CD1c-positive myeloid dendritic cell (primary cell): ENCODE measurements around the gene SPEM2.
A peak's percentile ranks its signal among the peaks of the same experiment; 100 is the strongest.

Source experiments
- DNase-seq: peaks from one replicate; pipeline ENCODE4 v3.0.0-alpha.2; 2016; ENCODE audit errors: extremely low spot score

Gene SPEM2

DNA sequence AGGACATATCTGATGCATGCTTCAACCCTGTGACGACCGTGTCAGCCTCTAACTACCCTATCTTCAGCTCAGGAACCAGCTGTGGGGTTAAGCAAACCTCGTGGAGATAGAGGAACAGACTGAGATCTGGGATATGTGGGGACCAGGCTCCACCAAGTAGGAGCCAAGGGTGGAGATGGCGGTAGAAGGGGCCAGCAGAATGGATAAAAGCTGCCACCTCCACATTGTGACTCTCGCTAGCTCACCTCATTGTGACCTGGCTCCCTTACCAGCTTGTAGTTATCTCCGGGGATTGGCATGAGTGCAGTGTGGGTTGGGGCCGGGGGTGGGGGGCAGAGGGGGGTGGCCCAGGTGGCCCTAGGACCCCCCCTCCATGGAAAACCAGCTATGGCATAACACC, at the start of gene SPEM2:
SPEM2 (plus strand) TSS at position 301 of the 400 bp plus-strand sequence; CDS start at position 374, 73 bp downstream.
- no peak for DNase-seq

DNA sequence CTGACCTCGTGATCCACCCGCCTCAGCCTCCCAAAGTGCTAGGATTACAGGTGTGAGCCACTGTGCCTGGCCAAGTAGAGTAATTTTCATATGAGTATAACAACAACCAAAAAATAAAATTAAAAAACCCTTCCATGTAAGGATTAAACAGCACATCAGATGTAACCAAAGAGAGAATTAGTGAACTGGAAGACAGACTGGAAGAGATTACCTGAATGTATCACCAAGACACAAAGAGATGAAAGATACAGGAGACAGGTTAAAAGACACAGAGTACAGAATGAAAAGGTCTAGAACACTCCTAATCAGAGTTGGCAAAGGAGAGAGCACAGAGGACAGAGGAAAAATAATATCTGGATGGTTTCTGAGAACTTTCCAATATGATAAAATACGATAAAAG, 46.3 kb upstream of the SPEM2 start:
- DNase-seq: no peak

DNA sequence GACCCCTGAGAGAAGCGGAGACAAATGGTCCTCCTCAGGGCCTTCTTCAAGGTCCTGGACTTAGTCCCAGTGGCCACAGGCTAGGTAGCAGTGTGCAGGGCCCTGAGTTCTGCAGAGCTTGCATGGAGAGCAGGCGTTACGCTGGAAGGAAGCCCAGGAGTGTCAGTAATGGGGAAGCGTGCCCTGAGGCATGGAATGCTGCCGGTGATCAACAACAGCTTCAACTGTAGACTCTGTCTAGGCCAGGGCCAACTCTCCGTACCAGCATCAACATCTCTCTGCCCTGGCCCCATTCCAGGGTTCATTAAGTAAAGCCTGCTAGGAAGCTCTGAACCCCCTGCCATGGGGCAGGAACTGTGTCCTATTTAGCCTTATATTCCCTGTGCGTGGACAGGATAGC, 45.1 kb upstream of the SPEM2 start:
- peak; percentile 19 for DNase-seq

DNA sequence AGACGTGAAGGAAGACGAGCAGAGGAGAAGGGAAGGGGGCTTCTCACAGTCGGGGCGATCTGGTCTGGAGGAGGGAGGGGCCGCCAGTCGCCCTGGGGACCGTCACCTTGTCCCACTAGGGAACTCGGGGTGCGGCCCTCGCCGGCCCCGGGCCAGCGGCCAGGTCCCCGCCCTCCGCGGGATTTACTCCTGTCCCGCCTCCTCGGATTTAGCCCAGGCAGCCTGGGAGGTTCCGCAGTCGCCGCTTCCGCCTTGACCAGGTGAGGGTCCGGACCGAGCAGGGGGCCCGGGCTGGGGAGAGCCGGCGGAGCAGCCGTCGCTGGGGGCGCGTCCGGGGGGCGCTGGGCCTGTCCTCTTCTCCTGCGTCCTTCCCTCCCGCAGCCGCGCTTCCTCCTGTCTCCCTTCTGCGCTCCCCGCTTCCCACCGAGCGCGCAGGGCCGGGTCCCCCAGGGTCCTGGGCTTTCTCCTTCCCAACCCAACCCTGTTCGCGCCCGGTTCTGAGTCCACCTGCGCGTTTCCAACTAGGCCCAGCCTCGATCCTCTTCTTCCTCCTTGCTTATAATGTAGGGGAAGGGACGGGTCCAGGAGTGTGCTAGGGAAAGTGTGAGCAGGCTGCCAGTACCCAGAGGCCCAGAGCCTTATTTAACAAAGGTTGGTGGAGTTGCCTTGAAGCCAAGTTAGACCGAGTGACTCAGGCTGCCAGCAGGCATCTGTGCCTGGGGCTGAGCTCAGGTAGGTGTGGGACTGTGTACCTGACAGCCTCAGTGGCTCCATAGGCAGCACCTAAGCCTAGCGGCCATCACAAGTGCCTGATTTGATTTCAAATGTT, 44.3 kb upstream of the SPEM2 start, which contains the start of gene TNK1:
TNK1 (plus strand) TSS at position 235 of the 829 bp plus-strand sequence. CDS start 1,838 bp downstream, outside the sequence.
- DNase-seq: peak; percentile 1

DNA sequence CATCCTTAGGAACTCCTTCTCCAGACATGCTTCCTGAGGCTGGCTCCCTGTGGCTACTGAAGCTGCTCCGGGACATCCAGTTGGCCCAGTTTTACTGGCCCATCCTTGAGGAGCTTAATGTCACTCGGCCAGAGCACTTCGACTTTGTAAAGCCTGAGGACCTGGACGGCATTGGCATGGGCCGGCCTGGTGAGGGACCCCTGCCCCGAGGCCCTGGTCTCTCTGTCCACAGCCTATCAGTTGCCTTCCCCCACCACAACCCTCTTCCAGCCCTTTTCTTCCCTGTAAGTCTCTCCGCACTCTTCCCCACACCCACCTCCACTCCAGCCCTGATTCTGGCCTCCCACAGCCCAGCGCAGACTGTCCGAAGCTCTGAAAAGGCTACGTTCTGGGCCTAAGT, 42.5 kb upstream of the SPEM2 start:
- no peak for DNase-seq

DNA sequence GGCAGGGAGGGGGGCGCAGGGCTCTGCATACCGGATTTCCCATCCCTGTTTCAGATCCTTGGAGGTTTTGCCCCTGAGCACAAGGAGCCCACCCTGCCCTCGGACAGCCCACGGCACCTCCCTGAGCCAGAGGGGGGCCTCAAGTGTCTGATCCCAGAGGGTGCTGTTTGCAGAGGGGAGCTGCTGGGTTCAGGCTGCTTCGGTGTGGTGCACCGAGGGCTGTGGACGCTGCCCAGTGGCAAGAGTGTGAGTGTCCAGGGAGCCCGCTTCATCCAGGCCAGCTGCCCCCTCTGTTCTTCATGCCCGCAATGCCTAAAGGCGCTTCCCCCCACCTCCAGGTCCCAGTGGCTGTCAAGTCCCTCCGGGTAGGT, 42.1 kb upstream of the SPEM2 start:
- no peak for DNase-seq

DNA sequence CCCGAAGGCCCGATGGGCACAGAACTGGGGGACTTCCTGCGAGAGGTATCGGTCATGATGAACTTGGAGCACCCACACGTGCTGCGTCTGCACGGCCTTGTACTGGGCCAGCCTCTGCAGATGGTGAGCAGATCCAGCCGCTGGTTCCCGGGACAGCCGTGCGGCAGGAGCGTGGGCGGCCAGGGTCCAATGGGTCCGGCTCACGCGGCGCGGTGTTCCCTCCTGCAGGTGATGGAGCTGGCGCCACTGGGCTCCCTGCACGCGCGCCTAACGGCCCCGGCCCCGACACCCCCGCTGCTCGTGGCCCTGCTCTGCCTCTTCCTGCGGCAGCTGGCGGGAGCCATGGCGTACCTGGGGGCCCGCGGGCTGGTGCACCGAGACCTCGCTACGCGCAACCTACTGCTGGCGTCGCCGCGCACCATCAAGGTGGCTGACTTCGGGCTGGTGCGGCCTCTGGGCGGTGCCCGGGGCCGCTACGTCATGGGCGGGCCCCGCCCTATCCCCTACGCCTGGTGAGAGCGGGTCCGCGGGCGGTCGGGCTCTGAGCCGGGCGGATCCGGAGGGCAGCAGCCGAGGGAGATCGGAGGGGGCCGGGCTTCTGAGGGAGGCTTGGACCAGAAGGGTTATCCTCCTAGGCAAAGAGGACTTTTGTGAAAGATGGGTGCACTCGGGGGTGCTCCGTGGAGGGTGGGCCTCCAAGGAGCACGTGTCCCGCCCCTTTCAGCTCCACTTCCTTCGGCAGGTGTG, 41.5 kb upstream of the SPEM2 start:
- DNase-seq: peak; percentile 64

DNA sequence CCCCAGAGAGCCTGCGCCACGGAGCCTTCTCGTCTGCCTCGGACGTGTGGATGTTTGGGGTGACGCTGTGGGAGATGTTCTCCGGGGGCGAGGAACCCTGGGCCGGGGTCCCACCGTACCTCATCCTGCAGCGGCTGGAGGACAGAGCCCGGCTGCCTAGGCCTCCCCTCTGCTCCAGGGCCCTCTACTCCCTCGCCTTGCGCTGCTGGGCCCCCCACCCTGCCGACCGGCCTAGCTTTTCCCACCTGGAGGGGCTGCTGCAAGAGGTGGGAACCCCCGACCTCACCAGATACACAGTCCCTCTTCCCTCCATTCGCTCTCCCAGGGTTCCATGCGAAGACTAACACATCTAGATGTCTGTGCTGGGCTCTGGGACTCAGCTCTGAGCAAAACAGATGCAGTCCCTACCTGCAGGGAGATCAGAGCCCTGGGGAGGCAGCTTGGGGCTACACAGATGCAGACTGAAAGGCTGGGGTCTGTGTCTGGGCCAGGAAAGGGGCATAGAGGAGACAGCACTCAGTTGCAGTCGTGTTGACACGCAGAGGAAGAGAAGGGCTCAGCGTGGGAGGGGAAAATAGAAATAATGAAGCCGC, 40.8 kb upstream of the SPEM2 start:
- DNase-seq: no peak

DNA sequence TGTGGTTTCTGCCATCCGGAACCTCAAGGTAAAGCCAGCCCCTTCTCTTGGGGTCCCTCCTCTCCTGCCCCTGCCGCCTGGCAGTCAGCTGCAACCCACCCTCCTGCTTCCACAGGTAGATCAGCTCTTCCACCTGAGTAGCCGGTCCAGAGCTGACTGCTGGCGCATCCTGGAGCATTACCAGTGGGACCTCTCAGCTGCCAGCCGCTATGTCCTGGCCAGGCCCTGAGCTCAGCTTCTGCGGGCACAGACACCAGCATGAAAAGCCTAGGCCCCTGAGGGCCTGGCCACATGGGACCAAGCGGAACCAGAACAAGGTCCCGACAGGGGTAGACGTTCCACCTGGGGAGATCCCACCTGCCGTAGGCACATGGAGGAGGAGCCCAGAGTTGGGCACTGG, 36.6 kb upstream of the SPEM2 start:
- no peak for DNase-seq

DNA sequence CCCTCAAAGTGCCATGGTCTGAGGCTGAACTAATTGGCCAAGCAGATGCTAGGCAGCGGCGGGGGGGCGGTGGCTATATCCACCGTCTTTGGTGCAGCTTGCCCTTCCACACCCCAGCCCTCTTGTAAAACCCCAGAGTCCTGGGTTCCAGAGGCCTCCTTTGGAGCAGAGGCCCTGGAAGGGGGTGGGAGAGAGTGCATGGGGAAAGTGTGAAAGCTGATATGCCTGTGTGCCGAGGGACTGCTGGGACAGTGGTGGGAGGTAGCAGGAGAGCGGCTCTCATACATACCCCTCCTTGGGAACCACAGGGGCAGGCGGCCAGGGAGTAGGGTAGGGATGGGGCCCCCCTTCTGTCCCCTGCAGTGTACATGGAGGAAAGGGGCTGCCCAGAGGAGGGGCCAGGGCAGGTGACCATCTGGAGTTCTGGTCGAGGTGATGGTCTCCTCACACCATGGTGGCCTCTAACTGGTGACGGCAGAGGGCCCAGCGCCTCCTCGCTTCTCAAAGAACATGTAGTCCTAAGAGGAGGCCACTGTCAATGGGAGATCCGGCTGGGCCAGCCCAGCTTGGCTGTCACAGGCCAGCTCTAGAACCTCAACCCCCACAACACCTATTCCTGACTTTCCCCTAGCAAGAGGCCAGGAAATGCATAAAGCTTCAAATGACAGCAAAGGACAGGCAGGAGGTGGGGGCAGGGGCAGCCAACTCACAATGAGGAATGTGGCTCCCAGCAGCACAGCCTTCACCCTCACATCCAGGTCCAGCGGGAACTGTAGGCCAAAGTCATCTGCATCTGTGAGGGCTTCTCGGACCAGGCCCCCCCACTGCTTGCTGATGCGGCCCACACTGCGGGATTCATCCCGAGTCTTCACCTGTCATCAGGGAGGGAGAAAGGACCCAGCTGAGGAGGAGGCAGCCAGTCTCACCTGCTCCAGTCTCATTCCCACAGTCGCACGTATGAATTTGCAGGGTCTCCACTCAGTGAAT, 35.2 kb upstream of the SPEM2 start:
- no peak for DNase-seq

DNA sequence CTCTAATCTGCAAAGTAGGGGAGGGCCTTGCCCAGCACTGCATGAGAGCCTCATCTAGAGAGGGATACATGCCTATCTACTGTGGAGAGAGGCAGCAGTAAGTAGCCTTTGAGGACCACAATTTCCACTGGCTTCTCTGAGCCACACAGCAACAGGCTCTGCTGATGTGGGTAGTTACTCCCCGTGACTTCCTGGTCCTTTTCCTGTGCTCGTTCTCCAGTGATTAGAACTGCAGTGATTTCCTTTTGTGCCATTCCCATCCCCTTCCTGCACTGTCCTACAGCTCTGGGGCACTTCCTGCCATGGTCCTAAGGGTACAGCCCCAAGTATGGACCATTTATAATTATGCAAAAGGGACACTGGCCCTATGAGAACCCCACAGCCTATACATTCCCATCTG, 34.1 kb upstream of the SPEM2 start:
- no peak for DNase-seq

DNA sequence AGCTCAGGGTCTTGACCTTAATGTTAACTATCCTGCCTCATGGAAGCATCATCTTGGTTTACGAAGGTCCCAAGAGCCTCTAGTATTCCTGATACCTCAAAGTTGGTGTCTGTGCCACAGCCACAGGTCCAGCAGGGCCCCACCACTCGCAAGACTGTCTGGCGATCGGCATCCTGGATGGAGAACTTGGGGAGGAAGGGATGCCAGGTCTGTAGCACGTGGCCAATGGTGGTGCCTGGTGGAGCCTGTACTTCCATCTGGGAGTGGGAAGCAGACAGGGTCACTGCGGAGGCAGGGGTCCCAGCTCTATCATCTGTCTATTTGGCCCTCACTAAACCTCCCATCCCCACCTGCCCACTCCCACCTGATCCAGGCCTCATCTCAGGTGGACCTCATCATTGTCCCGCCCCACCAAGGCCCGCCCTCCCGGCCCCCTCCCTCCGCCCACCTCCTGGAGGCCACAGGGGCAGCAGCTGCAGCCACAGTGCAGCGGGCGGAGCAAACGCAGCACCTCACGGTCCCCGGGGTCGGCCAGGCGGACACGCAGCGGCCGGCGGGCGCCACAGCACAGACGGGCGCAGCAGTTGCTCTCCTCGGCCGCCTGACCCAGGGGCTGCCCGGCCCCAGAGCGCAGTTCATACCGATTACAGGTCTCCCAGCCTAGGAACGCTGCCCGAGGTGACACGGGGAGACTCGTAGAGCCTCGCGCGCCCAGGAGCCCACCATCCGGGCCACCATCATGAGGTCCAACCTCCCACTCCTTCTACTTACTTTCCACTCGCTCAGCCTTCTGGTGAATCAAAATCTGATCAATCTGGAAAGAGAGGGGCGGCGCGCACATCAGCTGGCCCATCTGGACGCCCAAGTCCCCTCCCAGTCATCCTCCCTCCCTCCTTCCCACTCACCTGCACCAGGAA, 32.5 kb upstream of the SPEM2 start:
- no peak for DNase-seq

DNA sequence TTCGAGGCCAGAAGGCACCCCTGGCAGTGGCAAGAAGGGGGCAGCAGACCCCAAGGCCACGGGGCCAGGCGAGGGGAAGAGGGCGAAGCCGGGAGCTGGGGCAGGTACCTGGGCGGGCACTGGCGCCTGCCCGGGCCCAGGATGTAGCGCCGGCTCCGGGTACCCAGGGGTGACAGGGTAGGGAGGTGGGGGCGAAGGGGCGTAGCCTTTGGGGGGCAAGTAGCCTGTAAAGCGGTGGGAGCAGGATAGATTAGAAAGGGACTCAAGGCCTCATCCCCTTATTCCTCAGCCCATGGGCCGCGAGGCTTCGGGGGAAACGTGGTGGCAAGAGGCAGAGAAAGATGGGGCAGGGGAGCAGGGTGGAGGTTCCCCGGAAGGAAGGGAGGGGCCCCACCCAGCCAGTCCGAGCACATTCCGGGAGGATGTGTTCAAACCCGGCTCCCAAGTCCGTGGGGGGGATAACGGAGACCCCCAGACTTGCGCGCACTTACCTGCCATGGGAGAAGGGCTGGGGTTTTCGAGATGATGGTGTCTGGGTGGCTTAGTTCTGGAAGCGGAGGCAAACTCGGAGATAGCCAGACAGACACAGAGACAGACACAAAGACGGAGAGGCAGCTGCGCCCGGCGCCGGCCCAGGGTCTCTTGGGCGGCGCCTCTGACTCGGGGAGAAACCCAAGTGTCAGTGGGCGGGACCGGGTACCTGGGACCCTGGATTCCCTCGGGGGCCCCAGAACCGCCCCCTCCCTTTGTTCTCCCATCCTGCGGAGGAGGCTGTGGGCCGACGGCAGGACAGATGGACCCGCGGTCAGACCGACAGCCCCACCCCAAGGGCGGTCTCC, 31.6 kb upstream of the SPEM2 start:
- peak; percentile 36 for DNase-seq

DNA sequence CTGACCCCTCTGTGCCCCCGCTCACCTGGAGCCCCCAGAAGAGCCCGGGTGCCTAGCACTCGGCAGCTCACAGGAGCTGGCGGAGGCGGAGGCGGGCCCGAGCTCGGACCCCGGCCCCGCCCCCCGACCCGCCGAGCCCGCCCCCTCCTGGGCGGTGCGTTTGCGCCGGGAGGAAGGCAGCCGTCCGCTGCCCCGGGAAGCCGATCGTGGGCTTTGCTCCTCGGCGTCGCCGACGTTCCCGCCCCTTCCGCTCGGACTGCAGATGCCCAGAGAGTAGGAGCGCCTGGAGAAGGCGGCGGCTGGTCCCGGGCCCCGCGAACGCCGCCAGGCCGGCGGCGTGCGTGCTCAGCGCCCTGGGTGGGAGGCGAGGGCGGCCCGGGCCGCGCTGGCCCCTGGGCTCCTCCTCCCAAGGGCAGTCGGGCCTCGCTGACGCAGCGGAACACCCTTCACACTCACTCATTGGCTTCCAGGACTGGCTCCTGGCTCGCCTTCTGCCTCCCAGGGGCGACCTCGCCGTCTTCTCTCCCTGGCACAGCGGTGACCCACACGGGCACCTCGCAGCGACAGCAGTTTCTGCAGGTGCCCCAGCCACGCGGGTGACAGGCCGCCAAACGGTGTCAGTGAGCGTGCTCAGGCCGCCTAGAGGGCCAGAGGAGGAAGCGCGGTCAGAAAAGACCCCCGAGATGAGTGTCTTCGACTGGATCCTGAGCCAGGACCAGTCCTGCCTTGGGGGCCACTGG, 30.8 kb upstream of the SPEM2 start, which contains the start of gene PLSCR3:
PLSCR3 (minus strand) TSS at position 74 of the 740 bp plus-strand sequence. CDS start 415 bp downstream, outside the sequence.
- DNase-seq: peak; percentile 90

DNA sequence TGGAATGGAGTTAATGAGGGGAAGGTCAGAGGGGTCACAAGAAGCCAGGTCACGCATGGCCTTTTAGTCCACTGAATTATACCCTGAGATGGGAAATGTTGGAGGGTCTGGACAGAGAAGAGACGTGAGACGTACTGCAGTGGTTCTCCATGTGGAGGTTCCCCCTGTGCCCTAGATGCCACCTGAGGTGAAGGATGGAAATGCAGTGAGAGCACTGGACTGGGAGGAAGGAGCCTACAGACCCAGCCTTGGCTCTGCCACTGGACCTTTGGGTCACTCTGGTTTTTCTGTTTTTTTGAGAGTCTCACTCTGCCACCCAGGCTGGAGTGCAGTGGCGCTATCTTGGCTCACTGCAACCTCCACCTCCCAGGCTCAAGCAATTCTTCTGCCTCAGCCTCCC, 29.3 kb upstream of the SPEM2 start:
- DNase-seq: no peak

DNA sequence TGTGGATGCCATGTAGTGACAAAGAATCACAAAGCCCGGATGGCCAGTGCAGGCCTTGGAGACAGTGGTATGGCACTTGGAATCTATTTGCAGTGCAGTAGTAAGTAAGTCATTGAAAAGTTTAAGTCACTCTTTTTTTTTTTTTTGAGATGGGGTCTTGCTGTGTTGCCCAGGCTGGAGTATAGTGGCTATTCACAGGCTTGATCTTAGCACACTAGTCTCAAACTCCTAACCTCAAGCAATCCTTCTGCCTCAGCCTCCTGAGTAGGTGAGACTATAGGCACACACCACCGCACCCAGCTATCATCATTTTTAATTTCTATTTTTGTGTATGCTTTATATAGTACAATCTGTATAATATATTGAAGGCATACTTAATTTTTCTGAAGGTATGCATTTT, 26.8 kb upstream of the SPEM2 start:
- DNase-seq: no peak

DNA sequence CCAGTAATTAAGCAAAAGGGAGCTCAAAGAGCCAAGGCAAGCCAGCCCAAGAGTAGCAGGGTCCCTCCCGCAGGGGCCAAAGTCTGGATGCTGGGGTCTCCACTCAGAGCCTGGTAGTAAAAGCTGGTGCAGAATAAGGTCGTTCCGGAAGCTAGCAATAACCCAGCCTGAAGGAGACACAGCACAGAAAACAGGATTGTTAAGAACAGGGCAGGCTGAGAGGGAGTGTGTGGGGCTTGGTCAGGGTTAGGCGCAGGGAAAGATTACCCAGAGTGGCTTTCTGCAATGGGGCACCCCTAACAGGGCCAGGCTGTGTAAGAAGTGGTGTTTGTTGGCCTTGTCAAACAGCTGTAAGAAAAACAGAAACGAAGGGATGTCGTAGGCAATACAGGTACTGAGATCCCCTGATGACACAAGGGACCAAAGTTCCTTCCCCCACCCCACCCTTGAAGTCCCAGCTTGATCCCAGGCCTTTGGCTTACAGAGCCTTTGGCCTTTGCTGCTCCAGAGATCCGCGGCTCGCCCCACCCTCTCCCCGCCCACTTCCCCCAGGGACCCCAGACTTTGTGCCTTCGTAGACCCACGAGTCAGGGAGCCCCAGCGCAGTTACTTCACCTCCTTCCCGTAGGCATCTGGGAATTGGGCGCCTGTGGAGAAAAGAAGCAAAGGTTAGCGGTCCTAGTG, 22.2 kb upstream of the SPEM2 start:
- DNase-seq: peak; percentile 41

DNA sequence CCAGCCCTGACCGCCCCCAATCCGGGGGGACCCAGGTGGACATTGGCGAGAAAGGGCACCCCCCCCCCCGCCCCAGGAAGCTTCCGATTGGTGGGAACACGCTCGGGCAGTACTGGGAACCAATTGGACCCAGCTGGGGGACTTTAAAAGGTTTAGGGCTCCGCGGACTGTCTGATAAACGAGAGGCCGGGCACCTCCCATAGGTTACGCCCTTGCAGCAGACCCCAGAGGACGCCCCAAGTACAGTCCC, 21.8 kb upstream of the SPEM2 start:
- DNase-seq: no peak
